ENCODE results near the gene PDLIM1.

DNA sequence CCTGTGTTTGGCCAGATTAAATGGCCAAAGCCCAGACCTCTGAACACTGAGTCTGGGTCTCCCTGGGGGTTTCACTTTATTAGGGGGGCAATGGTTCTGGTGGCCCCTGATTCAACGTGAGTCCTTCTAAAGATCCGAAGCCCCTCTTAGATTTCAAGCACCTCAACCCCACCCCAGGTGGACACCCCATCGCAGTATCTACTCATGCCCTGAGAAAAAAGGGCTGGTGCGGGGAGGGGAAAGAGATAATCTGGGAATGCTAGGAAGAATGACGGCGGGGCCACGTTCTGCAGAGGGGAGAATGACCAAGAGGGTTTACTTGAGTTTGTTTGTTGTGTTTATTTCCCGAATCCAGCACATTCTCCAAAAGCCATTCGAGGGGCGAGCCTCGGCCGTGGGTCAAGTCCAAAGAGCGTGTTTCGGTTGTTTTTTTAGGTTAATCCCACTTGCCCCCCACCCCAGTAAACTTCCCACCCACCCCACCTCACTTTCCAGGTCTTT, 832 bp downstream of the PDLIM1 start:
- TF ChIP-seq EZH2 (IDR thresholded peaks at IDR 0.05; ENCODE audit: low read depth) (no peak), CTCF (conservative IDR thresholded peaks at IDR 0.05) (no peak; the same call in 1 of the 2 replicates)
